ENCODE results near the gene GPC6.
A peak's percentile ranks its signal among the peaks of the same experiment; 100 is the strongest.

The GPC6 gene

DNA sequence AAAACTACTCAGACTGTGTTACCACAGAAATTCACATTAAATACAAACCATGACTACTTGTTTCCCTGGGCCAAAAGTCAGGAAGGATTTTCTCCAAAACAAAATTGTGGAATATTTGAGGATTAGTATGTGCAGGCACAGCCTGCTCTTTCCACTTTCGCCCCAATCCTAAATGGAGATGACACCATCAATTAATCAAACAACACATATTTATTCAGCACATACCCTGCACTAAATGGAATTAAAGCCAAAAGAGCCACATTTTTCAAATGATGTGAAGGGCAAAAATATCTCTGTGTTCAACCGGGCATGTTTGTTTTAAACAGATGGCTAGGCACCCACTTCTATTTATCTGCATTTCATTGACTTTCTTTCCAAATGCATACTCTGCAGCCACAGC lies 729.8 kb downstream of the GPC6 start:
- ChIA-PET CTCF (interaction anchor here (0.6 kb wide), 1 partner anchor 174 kb away, joined by 3 read pairs; no protein-coding TSS in a partner anchor), POLR2A (no interaction called here)
- Histone ChIP-seq H3K27ac (ENCODE audit: extremely low read depth, low read depth, low read length) (no peak overlapping the region), H3K4me1 (ENCODE audit: control insufficient read depth, insufficient read depth, low read length) (no peaks in the 10 kb centered on the region), H3K36me3 (ENCODE audit: control insufficient read depth in 2 of 2, insufficient read depth in 1 of 2, low read length in 2 of 2) (no peaks in the 10 kb centered on the region), H3K9me3 (ENCODE audit: control insufficient read depth, insufficient read depth, low read depth, low read length) (no peaks in the 10 kb centered on the region), H3K4me3 (ENCODE audit: low read depth, low read length) (no peak overlapping the region)
- no peak for TF ChIP-seq BCL11A (tag by site-specific recombination; IDR thresholded peaks at IDR 0.05; ENCODE audit: low read depth)
- no peak for TF ChIP-seq ZFP37 (tag by site-specific recombination; IDR thresholded peaks at IDR 0.05)
- TF ChIP-seq EGR2 (tag by site-specific recombination; IDR thresholded peaks at IDR 0.05; ENCODE audit: low read depth), result no peak
- no peak for TF ChIP-seq ZNF585B (tag by site-specific recombination; IDR thresholded peaks at IDR 0.05)
- TF ChIP-seq ZNF548 (tag by site-specific recombination; IDR thresholded peaks at IDR 0.05), result no peak
- TF ChIP-seq ZNF214 (tag by site-specific recombination; IDR thresholded peaks at IDR 0.05; ENCODE audit: borderline replicate concordance), result no peak
- no peak for TF ChIP-seq ZNF629 (tag by site-specific recombination; IDR thresholded peaks at IDR 0.05)
- no peak for TF ChIP-seq OVOL3 (tag by site-specific recombination; IDR thresholded peaks at IDR 0.05)
- no peak for TF ChIP-seq ZNF391 (tag by site-specific recombination; IDR thresholded peaks at IDR 0.05; ENCODE audit: borderline replicate concordance, low read depth)
- no peak for TF ChIP-seq PRDM2 (tag by site-specific recombination; IDR thresholded peaks at IDR 0.05; ENCODE audit: borderline replicate concordance)
- no peak for TF ChIP-seq ZNF280D (tag by site-specific recombination; IDR thresholded peaks at IDR 0.05)
- no peak for TF ChIP-seq ZNF580 (tag by site-specific recombination; IDR thresholded peaks at IDR 0.05)
- TF ChIP-seq ZNF24 (tag by site-specific recombination; IDR thresholded peaks at IDR 0.05), result no peak
- TF ChIP-seq PRDM6 (tag by site-specific recombination; IDR thresholded peaks at IDR 0.05), result no peak

- CTCF ChIA-PET, result no interaction called here
- Histone ChIP-seq H3K4me3 (ENCODE audit: low read depth, low read length) (no peak overlapping the region), H3K9me3 (ENCODE audit: control insufficient read depth, insufficient read depth, low read depth, low read length) (no peaks in the 10 kb centered on the region), H3K36me3 (ENCODE audit: control insufficient read depth in 2 of 2, insufficient read depth in 1 of 2, low read length in 2 of 2) (no peaks in the 10 kb centered on the region), H3K4me1 (ENCODE audit: control insufficient read depth, insufficient read depth, low read length) (no peaks in the 10 kb centered on the region), H3K27ac (ENCODE audit: extremely low read depth, low read depth, low read length) (no peak overlapping the region)
- TF ChIP-seq ZNF24 (tag by site-specific recombination; IDR thresholded peaks at IDR 0.05) (no peak), ZNF146 (tag by site-specific recombination; IDR thresholded peaks at IDR 0.05) (peak; percentile 65)
- POLR2A ChIA-PET, result no interaction called here
Observed at GRCh38 chr13:93957371-93957770, 730.8 kb downstream of the GPC6 start.
